ENCODE data around the gene NPHS2.
"Not testable (repeated sequence)": the region's sequence is repeated elsewhere in the genome, so short reads cannot be mapped to it uniquely, and the experiment has no call there.

Gene NPHS2

GRCh38 chr1:179548666-179549367, 26.9 kb downstream of the NPHS2 start:
- in situ Hi-C loops (cut with MboI; ENCODE audit: low sequenced_read_pairs) = no loop called here

GRCh38 chr1:179547021-179547535, 28.7 kb downstream of the NPHS2 start:
- in situ Hi-C loops (cut with MboI; ENCODE audit: low sequenced_read_pairs) = no loop called here

- in situ Hi-C loops (cut with MboI; ENCODE audit: low sequenced_read_pairs) = no loop called here
Measured at GRCh38 chr1:179545321-179545720, 30.4 kb downstream of the NPHS2 start.

GRCh38 chr1:179541774-179542173, 34.0 kb downstream of the NPHS2 start:
- in situ Hi-C loops (cut with MboI; ENCODE audit: low sequenced_read_pairs) = no loop called here

GRCh38 chr1:179530352-179530751, 45.4 kb downstream of the NPHS2 start:
- in situ Hi-C loops (cut with MboI; ENCODE audit: low sequenced_read_pairs) = no loop called here

- in situ Hi-C loops (cut with MboI; ENCODE audit: low sequenced_read_pairs) = no loop called here
Measured at GRCh38 chr1:179529482-179530195, 46.1 kb downstream of the NPHS2 start.

- in situ Hi-C loops (cut with MboI; ENCODE audit: low sequenced_read_pairs) = not testable (repeated sequence)
Measured at GRCh38 chr1:179518544-179518943, 57.2 kb downstream of the NPHS2 start.

GRCh38 chr1:179516976-179517705, 58.6 kb downstream of the NPHS2 start:
- in situ Hi-C loops (cut with MboI; ENCODE audit: low sequenced_read_pairs) = no loop called here

- in situ Hi-C loops (cut with MboI; ENCODE audit: low sequenced_read_pairs) = no loop called here
Measured at GRCh38 chr1:179510038-179510437, 65.7 kb downstream of the NPHS2 start.

GRCh38 chr1:179509384-179509783, 66.4 kb downstream of the NPHS2 start:
- in situ Hi-C loops (cut with MboI; ENCODE audit: low sequenced_read_pairs) = no loop called here

GRCh38 chr1:179506199-179506598, 69.5 kb downstream of the NPHS2 start:
- in situ Hi-C loops (cut with MboI; ENCODE audit: low sequenced_read_pairs) = no loop called here
